ENCODE results near the gene MDM2.

DNA sequence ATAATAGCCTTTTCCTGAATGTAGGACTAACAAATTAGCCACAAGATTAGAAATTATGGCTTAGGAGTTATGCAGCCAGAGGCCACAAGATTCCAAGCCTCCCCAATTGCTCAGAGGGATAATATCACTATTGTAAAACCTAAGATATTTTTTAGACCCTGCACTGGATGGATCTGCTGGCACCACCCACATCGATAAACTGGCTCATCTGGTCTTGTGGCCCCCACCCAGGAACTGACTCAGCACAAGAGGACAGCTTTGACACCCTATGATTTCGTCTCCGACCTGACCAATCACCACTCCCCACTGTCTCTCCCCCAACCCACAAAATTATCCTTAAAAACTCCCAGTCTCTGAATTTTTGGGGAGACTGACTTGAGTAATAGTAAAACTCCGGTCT, 70.3 kb downstream of the MDM2 start:
- TF ChIP-seq POLR2A (IDR thresholded peaks at IDR 0.05) (no peak), POLR2AphosphoS5 (IDR thresholded peaks at IDR 0.05) (no peak), EP300 (IDR thresholded peaks at IDR 0.05) (no peak)
- TF ChIP-seq, protein P1, sequence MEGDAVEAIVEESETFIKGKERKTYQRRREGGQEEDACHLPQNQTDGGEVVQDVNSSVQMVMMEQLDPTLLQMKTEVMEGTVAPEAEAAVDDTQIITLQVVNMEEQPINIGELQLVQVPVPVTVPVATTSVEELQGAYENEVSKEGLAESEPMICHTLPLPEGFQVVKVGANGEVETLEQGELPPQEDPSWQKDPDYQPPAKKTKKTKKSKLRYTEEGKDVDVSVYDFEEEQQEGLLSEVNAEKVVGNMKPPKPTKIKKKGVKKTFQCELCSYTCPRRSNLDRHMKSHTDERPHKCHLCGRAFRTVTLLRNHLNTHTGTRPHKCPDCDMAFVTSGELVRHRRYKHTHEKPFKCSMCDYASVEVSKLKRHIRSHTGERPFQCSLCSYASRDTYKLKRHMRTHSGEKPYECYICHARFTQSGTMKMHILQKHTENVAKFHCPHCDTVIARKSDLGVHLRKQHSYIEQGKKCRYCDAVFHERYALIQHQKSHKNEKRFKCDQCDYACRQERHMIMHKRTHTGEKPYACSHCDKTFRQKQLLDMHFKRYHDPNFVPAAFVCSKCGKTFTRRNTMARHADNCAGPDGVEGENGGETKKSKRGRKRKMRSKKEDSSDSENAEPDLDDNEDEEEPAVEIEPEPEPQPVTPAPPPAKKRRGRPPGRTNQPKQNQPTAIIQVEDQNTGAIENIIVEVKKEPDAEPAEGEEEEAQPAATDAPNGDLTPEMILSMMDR (IDR thresholded peaks at IDR 0.05) = no peak
